OCI-LY7 (cell line): ENCODE data around the gene TMEM139.

Experiments
- EZH2phosphoT487 ChIP-seq: fragments of 200-600 bp; sonication (generic); IDR thresholded peaks from 2 replicates; pipeline ENCODE4 v1.6.1; 2018; ENCODE audit warnings: low read depth, borderline replicate concordance, mild to moderate bottlenecking, mixed run types, antibody characterized with exemption, low read length, moderate library complexity, mixed read lengths
- TF ChIP-seq, protein P1 (sequence below): fragments of 200-600 bp; sonication (generic); conservative IDR thresholded peaks from 2 replicates; pipeline ENCODE4 v1.5.1; 2014; ENCODE audit warnings: mild to moderate bottlenecking, antibody characterized with exemption, low read length, moderate library complexity, mixed read lengths

DNA sequence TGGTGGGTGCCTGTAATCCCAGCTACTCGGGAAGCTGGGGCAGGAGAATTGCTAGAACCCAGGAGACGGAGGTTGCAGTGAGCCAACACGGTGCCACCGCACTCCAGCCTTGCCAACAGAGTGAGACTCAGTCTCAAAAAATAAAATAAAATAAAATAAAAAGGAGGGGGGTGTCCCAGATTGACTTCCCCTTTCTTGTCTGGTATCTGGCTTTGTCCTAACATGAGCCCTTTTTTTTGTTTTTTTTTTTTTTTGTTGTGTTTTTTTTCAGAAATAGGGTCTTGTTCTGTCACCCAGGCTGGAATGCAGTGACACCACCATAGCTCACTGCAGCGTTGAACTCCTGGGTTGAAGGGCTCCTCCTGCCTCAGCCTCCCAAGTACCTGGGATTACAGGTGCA lies 8.1 kb downstream of the TMEM139 start:
- TF ChIP-seq, protein P1, sequence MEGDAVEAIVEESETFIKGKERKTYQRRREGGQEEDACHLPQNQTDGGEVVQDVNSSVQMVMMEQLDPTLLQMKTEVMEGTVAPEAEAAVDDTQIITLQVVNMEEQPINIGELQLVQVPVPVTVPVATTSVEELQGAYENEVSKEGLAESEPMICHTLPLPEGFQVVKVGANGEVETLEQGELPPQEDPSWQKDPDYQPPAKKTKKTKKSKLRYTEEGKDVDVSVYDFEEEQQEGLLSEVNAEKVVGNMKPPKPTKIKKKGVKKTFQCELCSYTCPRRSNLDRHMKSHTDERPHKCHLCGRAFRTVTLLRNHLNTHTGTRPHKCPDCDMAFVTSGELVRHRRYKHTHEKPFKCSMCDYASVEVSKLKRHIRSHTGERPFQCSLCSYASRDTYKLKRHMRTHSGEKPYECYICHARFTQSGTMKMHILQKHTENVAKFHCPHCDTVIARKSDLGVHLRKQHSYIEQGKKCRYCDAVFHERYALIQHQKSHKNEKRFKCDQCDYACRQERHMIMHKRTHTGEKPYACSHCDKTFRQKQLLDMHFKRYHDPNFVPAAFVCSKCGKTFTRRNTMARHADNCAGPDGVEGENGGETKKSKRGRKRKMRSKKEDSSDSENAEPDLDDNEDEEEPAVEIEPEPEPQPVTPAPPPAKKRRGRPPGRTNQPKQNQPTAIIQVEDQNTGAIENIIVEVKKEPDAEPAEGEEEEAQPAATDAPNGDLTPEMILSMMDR = no peak
- TF ChIP-seq EZH2phosphoT487 = no peak
